ENCODE results near the gene MOB1B.

MOB1B gene

DNA sequence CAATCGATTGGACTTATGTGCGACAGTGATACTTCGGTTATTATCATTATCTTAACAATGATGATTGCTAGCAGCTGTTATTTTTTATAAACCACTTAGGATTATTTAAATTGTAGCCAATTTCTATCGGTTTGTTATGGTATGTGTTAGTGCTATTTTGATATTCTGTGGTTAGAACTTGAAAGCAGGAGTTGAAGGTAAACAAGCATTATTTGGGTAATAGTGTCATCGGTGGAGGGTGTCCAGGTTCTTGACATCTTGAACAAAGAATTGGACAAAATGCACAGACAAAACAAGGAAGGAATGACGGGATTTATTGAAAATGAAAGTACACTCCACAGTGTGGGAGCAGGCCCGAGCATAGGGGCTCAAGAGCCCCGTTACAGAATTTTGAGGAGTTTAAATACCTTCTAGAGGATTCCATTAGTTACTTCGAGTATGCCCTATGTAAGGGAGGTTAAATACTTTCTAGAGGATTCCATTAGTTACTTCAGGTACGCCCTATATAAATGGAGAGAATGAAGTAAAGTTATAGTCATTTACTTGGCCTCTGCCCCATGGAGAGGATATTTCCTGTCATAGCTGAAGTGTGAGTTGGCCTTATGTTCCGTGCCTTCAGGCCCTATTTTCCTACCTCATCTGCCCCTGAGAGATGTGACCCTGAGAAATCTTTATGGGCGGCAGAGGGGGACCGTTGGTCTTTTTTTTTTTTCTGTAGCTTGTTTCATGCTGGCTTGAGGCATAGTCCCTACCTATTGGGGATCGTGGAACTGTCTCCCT lies 13.1 kb downstream of the MOB1B start:
- DNase-seq = no peak

DNA sequence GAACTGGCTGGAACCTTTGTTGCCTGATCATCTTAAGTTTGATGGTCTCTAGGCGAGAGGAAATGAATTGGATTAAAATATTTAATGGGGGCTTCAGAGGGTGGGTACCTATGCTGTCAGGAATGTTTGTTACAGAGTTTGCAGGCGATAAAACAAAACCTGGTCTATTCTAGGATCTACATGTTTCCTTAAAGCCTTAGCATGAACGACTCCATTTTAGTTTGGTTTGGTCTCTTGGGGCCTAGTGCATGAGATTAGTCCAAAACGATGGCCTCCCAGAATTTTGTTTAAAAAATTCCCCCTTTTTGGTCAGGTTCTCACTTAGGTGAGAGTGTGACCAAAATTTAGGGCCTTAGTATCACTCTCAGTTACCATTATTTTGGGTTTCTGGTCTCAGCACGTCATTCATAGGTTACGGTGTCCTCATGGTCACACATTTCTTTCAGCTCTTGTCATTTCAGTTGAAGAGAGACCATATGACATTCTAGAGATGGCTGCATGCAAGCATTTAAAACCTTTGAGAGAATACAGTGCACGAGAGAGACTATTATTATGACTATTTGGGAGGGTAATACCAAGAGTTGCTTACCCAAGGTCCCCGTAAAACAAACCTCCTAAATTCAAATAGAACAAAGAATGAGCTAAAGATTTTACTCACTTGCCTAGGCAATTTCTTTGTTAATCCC lies 13.8 kb downstream of the MOB1B start:
- DNase-seq = no peak

DNA sequence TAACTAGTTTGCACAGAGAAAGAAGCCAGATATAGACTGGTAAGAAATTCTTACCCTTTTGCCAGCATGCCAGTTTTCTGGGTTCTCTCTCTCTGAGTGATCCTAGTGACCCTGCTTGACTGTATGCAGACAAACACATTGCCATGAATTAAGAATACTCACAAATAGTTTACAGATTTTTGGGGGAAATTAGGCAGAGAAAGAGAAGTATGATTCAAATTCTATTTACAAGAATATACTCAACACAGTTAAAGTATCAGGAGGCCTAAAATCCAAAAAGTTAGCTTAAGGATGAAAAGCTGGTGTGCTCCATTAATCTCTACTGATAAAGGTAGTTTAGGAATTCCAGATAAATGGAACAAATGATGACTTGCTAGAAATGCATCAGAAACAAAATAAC lies 18.4 kb downstream of the MOB1B start:
- no peak for DNase-seq

DNA sequence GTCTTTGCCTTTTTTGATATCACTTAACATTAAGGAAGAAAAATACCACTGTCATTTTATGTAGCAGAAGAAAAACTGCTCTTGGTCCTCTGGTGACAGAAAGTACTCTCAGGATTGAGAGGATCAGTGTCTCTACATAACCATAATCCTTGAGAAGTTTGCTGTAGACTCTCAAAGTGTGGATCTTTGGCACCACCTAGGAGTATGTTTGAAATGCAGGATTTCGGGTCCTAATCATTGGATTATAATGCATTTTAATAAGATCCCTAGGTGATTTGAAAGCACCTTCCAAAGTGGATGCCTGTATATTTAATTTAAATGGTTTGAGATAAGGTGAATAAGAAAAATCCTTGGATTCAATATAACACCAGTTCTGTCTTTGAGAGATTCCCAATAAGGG lies 23.2 kb downstream of the MOB1B start:
- DNase-seq = no peak

DNA sequence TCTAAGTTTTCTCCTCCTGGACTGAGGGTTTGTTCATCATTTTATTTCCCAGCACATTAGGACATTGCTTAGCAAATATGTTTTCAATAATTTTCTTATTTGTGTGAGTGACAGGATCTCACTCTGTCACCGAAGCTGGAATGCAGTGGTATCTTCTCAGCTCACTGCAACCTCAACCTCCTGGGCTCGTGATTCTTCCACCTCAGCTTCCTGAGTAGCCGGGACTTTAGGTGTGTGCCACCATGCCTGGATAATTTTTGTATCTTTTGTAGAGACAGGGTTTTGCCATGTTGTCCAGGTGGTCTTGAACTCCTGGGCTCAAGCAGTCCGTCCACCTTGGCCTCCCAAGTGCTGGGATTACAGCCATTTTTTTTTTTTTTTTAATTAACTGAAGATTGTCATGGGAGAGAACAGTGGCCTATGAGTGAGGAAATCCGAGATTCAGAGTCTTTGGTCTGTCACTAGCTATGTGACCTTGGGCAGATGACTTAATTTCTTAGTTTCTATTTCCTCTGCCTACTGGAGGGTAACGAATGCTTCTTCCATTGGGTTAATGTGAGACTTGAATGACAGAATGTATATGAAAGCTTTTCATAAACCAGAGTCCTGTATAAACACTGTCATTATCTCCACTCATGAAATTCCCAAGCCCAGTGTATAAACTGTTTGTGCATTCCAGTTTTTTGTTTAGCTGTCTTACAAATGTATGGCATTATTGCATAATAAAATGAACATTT lies 23.9 kb downstream of the MOB1B start:
- no peak for DNase-seq

DNA sequence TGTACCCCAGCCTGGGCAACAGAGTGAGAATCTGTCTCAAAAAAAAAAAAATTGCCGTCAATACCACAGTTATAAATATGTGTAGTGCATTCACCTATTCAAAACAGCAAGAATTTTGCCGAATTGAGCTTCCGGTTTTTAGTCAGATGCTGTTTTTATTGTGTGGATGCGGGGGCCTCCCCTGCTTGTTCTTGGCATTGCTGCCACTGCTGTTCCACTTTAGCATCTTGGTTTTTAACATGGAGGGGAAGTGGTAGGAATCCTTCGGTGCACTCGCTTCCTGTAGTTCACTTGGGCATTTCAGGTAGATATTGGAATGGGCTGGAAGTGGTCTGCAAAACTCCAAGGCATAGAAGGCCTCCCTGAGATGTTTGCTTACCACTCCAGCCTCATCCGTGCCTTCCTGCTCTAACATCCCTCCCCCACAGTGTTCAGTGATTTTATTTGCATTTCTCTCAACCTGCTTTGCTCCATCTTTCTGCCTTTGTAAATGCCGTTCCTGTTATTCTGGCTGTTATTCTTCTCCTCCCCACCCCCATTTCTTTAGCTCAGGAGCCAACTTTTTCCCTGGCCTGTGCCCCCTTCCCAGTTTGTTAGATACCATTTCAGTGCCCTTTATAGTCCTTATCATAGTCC lies 25.5 kb downstream of the MOB1B start:
- DNase-seq = peak; percentile 6

DNA sequence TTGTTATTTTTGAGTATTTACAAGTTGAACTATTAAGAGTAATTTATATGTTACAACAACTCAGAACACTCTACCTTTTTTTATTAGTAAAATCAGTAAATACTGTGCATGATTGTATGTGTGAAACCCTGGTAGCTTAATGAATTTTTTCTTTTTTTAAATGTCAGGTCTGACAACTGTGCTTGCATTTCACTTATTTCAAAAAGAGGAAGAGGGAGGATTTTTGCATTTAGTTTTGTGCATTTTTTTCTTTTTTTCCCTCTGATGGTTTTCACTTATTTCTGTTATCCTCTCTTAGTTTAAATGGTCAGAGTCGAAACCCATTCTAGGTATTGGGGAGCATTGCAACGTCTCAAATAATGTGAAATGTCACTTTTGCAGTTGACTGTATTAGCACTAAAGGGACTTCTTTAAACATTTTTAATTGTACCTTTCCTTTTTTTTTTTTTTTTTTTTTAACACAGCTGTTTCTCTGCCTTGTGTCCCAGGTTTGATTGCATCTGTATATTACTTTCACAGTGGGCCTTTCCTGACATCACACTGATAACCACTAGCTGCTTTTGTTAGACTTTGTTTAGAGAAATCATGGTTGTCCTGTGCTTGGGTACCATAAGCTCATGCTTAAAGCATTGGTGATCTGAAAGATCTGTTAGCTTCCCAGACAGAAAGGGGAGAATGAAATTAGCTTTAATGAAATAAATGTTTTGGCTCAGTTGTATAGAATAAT lies 28.5 kb downstream of the MOB1B start:
- DNase-seq = no peak

DNA sequence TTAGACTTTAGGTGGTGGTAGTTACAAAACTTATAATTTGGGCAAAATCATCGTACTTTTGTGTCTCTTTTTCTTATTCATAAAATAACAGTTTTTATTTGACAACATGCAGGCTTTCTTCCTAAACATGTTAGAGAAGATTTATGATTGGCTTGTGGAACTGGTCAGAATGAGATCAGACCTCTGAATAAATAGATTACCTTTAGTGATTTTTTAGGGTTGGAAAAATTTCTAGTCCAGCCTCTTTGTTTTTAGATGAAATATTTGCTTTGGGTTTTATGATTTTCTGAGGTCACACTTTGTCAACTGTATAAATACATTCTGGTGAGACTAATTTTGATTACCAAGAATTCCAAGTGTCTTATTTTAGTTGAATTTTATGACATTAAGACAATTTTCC lies 29.2 kb downstream of the MOB1B start:
- DNase-seq = no peak

DNA sequence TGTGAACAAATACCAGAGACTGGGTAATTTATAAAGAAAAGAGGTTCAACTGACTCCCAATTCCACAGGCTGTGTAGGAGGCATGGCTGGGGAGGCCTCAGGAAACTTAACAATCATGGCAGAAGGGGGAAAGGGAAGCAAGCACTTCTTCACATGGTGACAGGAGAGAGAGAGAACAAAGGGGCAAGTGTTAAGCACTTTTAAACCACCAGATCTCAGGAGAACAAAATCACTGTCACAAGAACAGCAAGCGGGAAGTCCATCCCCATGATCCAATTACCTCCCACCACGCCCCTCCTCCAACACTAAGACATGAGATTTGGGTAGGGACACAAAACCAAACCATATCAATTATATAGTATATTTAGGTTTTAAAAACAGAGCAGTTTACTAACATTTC lies 30.8 kb downstream of the MOB1B start:
- DNase-seq = no peak

DNA sequence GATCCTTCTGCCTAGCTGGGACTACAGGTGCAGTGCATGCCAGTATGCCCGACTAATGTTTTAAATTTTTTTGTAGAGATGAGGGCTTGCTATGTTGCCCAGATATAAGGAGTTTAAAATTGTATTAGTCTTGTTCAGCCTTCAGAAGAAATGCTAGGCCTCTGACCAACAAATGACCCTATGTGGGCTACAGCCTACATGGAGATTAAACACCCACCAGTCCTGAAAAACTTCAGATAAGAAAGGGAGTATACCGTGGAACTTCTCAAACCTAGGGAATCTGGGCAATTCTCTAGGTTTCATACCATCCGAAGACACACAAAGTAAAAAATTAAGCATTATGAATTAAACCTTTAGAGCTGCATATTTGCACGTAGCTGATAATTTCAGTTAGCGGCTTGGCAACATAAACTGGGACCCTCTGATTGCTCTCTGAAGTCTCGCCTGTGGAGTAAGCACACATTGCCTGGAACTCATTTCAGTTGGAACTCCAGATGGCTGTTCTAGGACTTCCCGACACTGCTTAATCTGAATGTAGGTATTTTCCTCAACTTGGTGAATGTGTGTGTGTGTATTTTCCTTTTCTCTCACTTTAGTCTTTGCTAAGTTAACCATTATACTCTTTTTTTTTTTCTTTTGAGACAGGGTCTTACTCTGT lies 33.0 kb downstream of the MOB1B start:
- no peak for DNase-seq

DNA sequence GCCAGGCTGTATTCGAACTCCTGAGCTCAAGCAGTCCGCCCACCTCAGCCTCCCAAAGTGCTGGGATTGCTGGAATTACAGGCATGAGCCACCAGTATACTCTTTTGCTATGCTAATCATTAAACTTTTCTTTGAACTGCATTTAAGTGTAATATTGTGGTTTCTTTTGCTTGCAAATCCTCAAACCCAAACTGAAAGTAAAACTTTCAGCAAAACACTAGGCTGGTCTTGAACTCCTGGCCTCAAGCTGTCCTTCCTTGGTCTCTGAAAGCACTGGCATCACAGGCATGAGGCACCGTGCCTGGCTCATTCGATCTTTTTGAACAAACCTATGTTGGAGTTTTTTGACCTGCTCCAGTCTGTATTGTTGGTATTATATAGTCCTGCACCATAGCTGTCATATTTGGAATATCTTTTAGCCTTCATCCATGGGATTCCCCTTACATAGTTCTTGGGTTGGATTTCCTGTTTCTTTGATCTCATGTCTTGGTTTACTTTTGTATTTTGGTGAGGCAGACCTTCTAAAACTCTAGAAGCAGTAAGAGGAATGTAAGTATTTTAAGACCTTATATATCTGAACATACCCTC lies 34.1 kb downstream of the MOB1B start:
- no peak for DNase-seq

DNA sequence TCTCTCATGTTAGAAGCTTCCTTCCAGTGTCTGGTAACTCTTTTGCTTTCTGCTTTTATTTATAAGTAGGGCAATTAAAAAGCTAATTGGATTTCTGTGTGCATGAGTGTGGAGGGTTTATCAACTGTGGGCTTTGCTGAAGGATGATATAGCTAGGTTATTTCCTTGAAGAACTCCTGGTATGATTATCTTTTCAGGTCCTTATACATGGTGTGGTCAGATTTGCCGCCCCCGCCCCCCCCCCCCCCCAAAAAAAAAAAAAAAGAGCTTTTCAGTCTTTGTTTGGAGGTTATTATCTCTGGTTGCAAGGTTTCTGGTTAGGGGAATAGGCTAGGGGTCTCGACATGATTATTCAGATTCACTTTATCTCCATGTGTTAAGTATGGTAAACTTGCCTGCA lies 35.9 kb downstream of the MOB1B start:
- no peak for DNase-seq

DNA sequence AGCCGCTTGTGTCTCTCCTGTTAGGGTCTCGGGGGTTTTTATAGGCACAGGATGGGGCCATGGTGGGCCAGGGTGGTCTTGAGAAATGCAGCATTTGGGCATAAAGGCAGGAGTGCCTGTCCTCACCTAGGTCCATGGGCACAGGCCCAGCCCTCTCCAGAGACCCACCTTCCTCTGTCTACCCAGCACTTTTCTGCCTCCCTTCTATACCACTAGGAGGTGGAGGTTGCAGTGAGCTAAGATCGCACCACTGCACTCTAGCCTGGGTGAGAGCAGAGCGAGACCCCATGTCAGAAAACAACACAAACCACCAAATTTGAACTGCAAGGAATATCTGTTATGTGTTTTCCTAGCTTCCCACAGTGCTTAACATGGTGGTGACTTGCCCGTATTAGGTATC lies 38.0 kb downstream of the MOB1B start:
- no peak for DNase-seq

DNA sequence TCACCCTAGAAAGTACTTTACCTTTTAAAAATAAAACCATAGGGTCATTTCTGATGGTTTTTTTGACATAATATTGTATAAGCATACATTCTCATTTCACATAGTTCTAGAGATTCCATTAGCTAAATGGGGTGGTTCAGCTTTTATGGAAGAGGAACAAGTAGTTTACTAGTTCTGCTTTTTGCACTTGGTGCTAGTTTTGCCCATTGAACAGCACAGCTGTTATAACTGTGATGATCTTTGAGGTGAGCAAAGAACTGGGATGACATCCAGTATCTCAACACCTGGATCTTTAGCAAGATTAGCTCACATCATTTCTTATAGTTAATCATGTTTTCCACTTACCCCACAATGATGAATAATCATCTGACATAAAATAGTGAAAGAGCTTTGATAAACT lies 40.9 kb downstream of the MOB1B start:
- no peak for DNase-seq

DNA sequence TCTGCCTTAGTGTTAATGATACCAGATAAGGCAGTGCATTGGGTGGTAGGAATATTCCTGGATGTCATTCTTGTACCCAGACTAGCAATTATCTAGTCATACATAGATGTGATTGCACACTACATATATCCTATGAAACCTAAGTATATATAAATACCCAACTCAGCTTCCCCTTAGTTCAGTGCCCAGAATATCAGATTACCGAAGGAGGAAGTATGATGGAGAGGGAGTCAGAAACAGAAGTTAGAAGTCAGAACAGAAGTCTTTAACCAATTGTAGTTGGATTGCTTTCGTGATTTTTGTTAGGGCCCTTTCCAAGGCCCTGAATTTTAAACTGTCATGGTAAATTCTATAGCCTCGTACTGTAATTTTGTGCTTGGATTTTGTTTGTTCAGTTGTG lies 42.9 kb downstream of the MOB1B start:
- DNase-seq = no peak

DNA sequence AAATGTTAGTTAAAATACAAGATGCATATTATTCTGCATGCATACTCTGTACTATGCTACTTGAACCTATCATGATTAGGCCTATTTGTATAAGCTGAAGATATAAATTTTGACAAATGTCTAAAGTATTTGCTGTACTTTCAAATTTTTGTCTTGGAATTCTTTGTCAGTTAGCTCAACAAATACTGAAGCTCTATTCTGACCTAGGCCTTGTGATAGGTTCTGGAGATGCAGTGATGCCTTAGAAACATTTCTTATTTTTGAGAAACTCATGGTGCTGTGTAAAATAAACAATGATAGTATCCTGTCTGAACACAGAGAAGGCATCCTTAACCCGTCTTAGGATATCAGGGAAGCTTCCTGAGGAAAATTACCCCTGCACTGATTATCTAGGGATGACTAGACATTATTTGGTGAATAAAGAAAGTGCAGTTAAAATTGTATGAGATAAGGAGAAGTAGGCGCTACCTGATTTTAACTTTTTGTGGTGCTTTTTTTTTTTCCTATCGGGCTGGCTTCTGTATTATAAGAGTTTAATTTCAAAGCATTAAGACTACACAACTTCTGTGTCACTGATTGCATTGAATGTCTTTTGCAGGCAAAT lies 43.4 kb downstream of the MOB1B start:
- DNase-seq = no peak

DNA sequence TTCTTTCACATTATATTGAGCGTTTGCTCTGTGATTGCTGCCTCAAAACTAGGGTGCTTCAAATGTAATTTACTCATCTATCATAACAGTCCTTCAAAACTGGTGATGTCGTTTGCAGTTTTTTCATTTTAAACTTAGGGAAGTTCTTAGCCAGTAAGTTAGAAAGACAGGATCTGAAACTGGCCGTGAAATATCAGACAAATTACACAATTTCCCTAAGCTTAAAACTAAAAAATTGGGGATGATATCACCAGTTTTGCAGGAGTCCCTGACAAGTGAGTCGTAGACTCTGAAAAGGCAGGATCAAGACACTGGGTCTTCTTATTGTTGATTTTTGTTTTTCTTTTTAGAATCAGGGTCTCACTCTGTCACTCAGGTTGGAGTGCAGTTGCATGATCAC lies 44.8 kb downstream of the MOB1B start:
- no peak for DNase-seq

DNA sequence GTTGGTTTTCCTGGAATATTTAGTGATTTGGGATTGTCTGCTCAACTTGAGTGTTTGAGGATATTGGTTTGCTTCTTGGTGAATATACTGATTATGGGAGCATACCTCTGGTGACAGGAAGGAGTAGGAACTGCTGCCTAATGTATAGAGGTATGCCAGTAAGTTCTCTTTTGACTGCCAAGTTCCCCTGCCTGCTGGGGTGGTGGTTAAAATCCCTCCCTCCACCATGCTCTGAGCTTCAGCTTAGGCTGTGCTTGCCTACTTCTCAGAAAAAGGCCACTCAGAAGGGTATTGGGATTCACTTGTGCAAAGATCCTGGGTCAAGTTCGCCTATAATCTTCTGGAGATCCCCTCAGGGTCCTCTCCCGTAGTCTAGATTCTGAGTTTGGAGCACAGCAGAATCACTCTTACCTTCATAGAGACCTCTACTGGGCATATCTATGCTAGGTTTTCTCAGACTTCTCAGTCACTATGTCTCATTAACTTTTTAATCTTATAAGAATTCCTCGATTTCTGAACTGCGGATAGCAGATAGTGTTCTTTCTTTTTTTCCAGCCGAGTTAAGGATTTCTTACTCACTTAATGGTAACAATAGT lies 46.6 kb downstream of the MOB1B start:
- DNase-seq = no peak

DNA sequence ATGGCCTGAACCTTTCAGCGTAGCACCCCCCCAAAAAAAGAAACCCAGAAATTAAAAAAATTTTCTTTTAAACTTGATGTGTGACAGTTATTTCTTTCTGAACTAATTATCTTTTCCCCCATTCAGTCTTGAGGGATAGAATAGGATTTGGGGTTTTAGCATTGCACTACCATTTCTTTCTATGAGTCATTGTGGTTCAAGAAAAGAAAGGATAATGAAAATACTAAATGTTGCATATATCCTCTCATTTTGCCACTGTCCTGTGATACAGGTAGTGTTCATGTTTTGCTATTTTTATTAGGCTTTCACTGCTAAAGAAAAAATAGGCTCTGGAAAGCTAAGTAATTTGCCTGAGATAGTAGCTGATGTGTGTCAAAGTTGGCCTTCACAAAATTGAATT lies 51.9 kb downstream of the MOB1B start:
- DNase-seq = no peak

DNA sequence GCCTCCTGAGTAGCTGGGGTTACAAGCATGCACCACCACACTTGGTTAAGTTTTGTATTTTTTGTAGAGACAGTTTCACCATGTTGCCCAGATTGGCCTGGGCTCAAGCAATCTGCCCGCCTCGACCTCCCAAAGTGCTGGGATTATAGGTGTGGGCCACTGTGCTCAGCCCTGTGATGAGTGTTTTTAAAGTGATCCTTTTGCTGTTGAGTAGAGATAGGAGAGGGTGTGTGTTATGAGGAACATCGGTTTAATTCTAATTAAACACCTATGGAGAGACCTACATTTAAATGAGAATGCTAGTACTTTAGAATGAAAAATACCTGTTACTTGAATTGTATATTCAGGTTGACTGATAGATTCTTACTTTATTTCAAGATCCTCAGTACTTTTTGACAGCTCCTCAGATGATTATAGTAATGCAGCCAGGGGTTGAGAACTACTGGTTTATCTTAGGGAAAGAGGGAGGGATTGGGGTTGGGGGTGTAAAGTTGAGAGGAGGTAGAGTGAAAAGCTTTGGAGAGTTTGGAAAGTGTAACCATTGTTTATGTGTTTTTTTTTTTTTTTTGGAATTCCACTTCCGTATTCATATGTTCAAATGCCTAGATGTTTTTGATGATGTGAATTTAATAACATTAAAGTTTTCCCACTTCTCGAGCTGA lies 54.5 kb downstream of the MOB1B start:
- DNase-seq = no peak

DNA sequence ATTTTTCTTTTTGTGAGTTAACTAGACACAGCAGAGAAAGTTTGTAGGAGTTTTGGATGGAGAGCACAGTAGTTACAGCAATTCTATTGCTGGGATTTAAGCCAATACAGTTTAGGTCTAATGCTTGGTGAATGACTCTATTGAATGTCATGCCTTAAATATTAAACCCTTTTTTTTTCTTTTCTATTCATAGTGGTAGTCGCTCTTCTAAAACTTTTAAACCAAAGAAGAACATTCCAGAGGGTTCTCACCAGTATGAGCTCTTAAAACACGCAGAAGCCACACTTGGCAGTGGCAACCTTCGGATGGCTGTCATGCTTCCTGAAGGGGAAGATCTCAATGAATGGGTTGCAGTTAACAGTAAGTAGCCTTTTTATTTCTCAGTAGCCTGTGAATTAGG lies 56.5 kb downstream of the MOB1B start:
- DNase-seq = no peak

Measured in stimulated activated CD4-positive, alpha-beta T cell treated with anti-CD3 and anti-CD28 coated beads, Interleukin-4, amount 100 ng/mL, for 24 hours (primary cell).